Ascending aorta (tissue), 2 donors: ENCODE measurements around the gene ELAPOR1. TPM values are rescaled to one million over a fixed set of nuclear protein-coding genes. Genes with fewer than 3 reads are reported as not detected.

Experiments used
- DNase-seq, 2 donors: peaks; one replicate each; pipeline ENCODE4 v3.0.0-alpha.2; 2019; ENCODE audit warnings: low spot score in 2 of 2
- H3K27ac ChIP-seq, 2 donors: fragments of 200-600 bp; sonication (generic); one replicate each; pipeline ENCODE4 v1.5.1; 2016 to 2017; ENCODE audit warnings: mild to moderate bottlenecking in 1 of 2
- H3K27me3 ChIP-seq: fragments of 200-600 bp; sonication (generic); one replicate; pipeline ENCODE4 v1.5.1; 2017
- H3K36me3 ChIP-seq, 2 donors: fragments of 200-600 bp; sonication (generic); one replicate each; pipeline ENCODE4 v1.5.1; 2016
- H3K4me1 ChIP-seq, 2 donors: fragments of 200-600 bp; sonication (generic); one replicate each; pipeline ENCODE4 v1.5.1; 2016 to 2017; ENCODE audit warnings: mild to moderate bottlenecking in 1 of 2
- H3K4me3 ChIP-seq, 2 donors: fragments of 200-600 bp; sonication (generic); one replicate each; pipeline ENCODE4 v1.5.1; 2016 to 2017; ENCODE audit warnings: mild to moderate bottlenecking in 1 of 2
- H3K9me3 ChIP-seq, 2 donors: fragments of 200-600 bp; sonication (generic); one replicate each; pipeline ENCODE4 v1.5.1; 2016
- intact Hi-C: fragments of 100-400 bp; cut with DNase I; formaldehyde crosslinking; loops from one replicate; pipeline ENCODE4 v1.15.1; 2023
- total RNA-seq: library from RNA; depleted of rRNA; stranded (reverse); fragments of >200 nt; gene quantifications from one replicate; pipeline ENCODE4 v1.1.0, GENCODE V29; 2016
- TF ChIP-seq, protein P1 (sequence below), 3 experiments: fragments of 200-600 bp in 2 of 3; fragments of 450-650 bp in 1 of 3; sonication (generic) in 2 of 3; IDR thresholded peaks; one replicate each; pipeline ENCODE4 v1.5.1; 2016 to 2019; ENCODE audit warnings: antibody characterized with exemption in 3 of 3, mild to moderate bottlenecking in 1 of 3, moderate library complexity in 1 of 3

Gene ELAPOR1
- total RNA-seq, 1 donor from 2014 or later: not detected

DNA sequence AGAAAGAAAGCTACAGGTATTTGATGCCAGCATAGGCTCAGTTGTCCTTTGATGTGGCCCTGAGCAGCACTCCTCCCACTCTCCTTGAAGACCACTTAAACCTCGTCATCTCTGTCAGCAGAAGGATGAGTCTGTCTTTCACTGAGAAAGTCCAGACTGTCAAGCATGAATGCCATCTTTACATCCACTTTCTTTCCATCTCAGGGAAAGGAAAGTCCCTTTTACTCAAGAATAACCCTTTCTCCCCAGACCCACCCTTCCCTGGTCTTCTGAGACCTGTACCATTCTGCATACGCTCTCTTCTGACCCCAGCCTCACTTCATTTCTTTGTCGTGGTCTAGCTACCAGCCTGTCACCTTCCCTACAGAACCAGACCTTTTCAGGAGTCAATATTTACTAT, 4.0 kb upstream of the ELAPOR1 start:
- no peak overlapping the region for H3K27ac ChIP-seq
- peak in 1 of 2 donors; percentile 1 for DNase-seq
- peaks cover 5 to 8% of the 10 kb centered on the region in 2 donors for H3K4me1 ChIP-seq
- H3K9me3 ChIP-seq: no peaks in the 10 kb centered on the region
- TF ChIP-seq, protein P1, sequence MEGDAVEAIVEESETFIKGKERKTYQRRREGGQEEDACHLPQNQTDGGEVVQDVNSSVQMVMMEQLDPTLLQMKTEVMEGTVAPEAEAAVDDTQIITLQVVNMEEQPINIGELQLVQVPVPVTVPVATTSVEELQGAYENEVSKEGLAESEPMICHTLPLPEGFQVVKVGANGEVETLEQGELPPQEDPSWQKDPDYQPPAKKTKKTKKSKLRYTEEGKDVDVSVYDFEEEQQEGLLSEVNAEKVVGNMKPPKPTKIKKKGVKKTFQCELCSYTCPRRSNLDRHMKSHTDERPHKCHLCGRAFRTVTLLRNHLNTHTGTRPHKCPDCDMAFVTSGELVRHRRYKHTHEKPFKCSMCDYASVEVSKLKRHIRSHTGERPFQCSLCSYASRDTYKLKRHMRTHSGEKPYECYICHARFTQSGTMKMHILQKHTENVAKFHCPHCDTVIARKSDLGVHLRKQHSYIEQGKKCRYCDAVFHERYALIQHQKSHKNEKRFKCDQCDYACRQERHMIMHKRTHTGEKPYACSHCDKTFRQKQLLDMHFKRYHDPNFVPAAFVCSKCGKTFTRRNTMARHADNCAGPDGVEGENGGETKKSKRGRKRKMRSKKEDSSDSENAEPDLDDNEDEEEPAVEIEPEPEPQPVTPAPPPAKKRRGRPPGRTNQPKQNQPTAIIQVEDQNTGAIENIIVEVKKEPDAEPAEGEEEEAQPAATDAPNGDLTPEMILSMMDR (IDR thresholded peaks at IDR 0.05): no peak
- H3K36me3 ChIP-seq: no peaks in the 10 kb centered on the region
- intact Hi-C loops: loop anchor here (5.0 kb wide), 1 partner anchor 148 kb away; the partner anchor contains the start of gene CLCC1
- H3K4me3 ChIP-seq: no peak overlapping the region
- H3K27me3 ChIP-seq: peaks cover 6% of the 10 kb centered on the region

GRCh38 chr1:109111386-109112055, 2.4 kb upstream of the ELAPOR1 start:
- Histone ChIP-seq H3K9me3 (no peaks in the 10 kb centered on the region), H3K27ac (no peak overlapping the region), H3K36me3 (no peaks in the 10 kb centered on the region), H3K4me3 (no peak overlapping the region), H3K27me3 (peaks cover 6% of the 10 kb centered on the region), H3K4me1 (peaks cover 5 to 8% of the 10 kb centered on the region in 2 donors)
- TF ChIP-seq, protein P1 (IDR thresholded peaks at IDR 0.05): no peak
- peak in 1 of 2 donors; percentile 21 for DNase-seq
- intact Hi-C loops: loop anchor here (1.0 to 5.0 kb wide), 2 partner anchors 11 to 149 kb away; partner anchors contain the start of gene CLCC1

DNA sequence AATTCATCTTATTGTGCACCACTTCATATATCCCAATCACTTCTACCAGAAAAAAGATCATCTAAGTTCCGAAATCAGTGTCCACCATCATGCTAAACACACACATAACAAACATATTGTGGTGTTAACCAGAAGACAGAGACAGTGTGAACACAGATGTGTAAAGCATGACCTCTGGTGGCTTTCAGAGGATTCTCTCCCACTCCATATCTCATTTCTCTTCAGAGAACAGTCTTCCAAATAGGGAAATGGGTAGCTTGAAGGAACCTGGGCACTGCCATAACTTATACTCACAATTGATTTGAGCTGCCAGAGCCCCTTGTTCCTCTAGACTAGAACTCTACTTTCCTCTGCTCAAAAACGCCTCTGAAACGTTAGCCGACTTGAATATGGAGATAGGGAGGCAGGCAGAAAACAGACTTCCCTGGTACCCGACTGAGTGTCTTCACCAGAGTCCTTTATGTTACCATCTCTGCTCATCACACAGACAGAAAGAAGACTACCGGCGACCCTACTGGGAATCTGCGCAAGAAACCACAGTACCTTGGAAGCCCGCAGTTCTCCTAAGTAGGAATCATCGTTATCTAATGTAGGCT, 1.8 kb upstream of the ELAPOR1 start:
- no peaks in the 10 kb centered on the region for H3K36me3 ChIP-seq
- H3K27me3 ChIP-seq: peaks cover 6% of the 10 kb centered on the region
- intact Hi-C loops: loop anchor here (1.0 to 5.0 kb wide), 2 partner anchors 12 to 150 kb away; partner anchors contain the start of gene CLCC1
- peak in 1 of 2 donors; percentile 34 for DNase-seq
- peak overlapping the region in 1 of 2 donors; percentile 60 for H3K4me3 ChIP-seq
- H3K27ac ChIP-seq: no peak overlapping the region
- TF ChIP-seq, protein P1 (IDR thresholded peaks at IDR 0.05): no peak
- peaks cover 5 to 8% of the 10 kb centered on the region in 2 donors for H3K4me1 ChIP-seq
- no peaks in the 10 kb centered on the region for H3K9me3 ChIP-seq

GRCh38 chr1:109112652-109113285, 1.1 kb upstream of the ELAPOR1 start:
- TF ChIP-seq, protein P1 (IDR thresholded peaks at IDR 0.05): peak; percentile 86 to 95 (median 92)
- no peaks in the 10 kb centered on the region for H3K9me3 ChIP-seq
- H3K36me3 ChIP-seq: no peaks in the 10 kb centered on the region
- intact Hi-C loops: loop anchor here (1.0 to 5.0 kb wide), 2 partner anchors 12 to 150 kb away; partner anchors contain the start of gene CLCC1
- DNase-seq: peak; percentile 74 to 97
- no peak overlapping the region for H3K27ac ChIP-seq
- H3K4me3 ChIP-seq: peak overlapping the region; percentile 47 to 60
- peaks cover 5 to 8% of the 10 kb centered on the region in 2 donors for H3K4me1 ChIP-seq
- peaks cover 6% of the 10 kb centered on the region for H3K27me3 ChIP-seq

GRCh38 chr1:109114342-109114674, 393 bp downstream of the ELAPOR1 start:
- no peak overlapping the region for H3K27ac ChIP-seq
- H3K4me3 ChIP-seq: peak overlapping the region; percentile 47 to 60
- DNase-seq: no peak
- intact Hi-C loops: loop anchor here (5.0 kb wide), 1 partner anchor 152 kb away; the partner anchor contains the start of gene CLCC1
- peaks cover 5 to 8% of the 10 kb centered on the region in 2 donors for H3K4me1 ChIP-seq
- H3K36me3 ChIP-seq: no peaks in the 10 kb centered on the region
- no peaks in the 10 kb centered on the region for H3K9me3 ChIP-seq
- TF ChIP-seq, protein P1 (IDR thresholded peaks at IDR 0.05): no peak
- H3K27me3 ChIP-seq: peaks cover 6% of the 10 kb centered on the region
